Activated CD4-positive, CD25-positive, alpha-beta regulatory T cell treated with anti-CD3 and anti-CD28 coated beads, Interleukin-2, amount 50 U/mL, for 24 hours (primary cell): ENCODE data around the gene NUDT4.

ENCODE experiments used
- ATAC-seq, 2 donors: fragments of 150-1000 bp; cut with Tn5 transposase; one replicate each; pipeline ENCODE4 v1.10.0; 2021; ENCODE audit warnings: mild to moderate bottlenecking in 1 of 2, moderate library complexity in 1 of 2

Gene NUDT4

GRCh38 chr12:93377252-93378195 lies at the start of gene NUDT4:
NUDT4 (plus strand) TSS chr12:93377925; CDS start chr12:93378323, 398 bp downstream.
- peak; percentile 82 to 87 for ATAC-seq

GRCh38 chr12:93333054-93333453 lies 44.7 kb upstream of the NUDT4 start:
- no peak for ATAC-seq

GRCh38 chr12:93333828-93334227 lies 43.9 kb upstream of the NUDT4 start:
- no peak for ATAC-seq

- ATAC-seq, result no peak
Measured at GRCh38 chr12:93335603-93336162, 42.0 kb upstream of the NUDT4 start.

- no peak for ATAC-seq
Measured at GRCh38 chr12:93336291-93336741, 41.4 kb upstream of the NUDT4 start.

- ATAC-seq, result no peak
Measured at GRCh38 chr12:93338598-93338997, 39.1 kb upstream of the NUDT4 start.

GRCh38 chr12:93339695-93340094 lies 38.0 kb upstream of the NUDT4 start:
- ATAC-seq, result no peak

- ATAC-seq, result no peak
Measured at GRCh38 chr12:93341409-93342049, 36.2 kb upstream of the NUDT4 start.

- ATAC-seq, result no peak
Measured at GRCh38 chr12:93347054-93347785, 30.5 kb upstream of the NUDT4 start.

GRCh38 chr12:93348575-93349435 lies 28.9 kb upstream of the NUDT4 start:
- no peak for ATAC-seq

GRCh38 chr12:93351726-93352125 lies 26.0 kb upstream of the NUDT4 start:
- ATAC-seq, result no peak

GRCh38 chr12:93352321-93352720 lies 25.4 kb upstream of the NUDT4 start:
- no peak for ATAC-seq

- ATAC-seq, result no peak
Measured at GRCh38 chr12:93356214-93356613, 21.5 kb upstream of the NUDT4 start.

- no peak for ATAC-seq
Measured at GRCh38 chr12:93358058-93358457, 19.7 kb upstream of the NUDT4 start.

GRCh38 chr12:93358821-93359220 lies 18.9 kb upstream of the NUDT4 start:
- no peak for ATAC-seq

- no peak for ATAC-seq
Measured at GRCh38 chr12:93360688-93361087, 17.0 kb upstream of the NUDT4 start.

GRCh38 chr12:93361151-93361919 lies 16.4 kb upstream of the NUDT4 start:
- ATAC-seq, result no peak

- ATAC-seq, result peak; percentile 60 to 69
Measured at GRCh38 chr12:93363841-93364297, 13.9 kb upstream of the NUDT4 start.

GRCh38 chr12:93365616-93366405 lies 11.9 kb upstream of the NUDT4 start:
- no peak for ATAC-seq

- ATAC-seq, result no peak
Measured at GRCh38 chr12:93366422-93366821, 11.3 kb upstream of the NUDT4 start.
